Thyroid gland (tissue), 4 donors: ENCODE measurements around the gene CIDEA. TPM values are rescaled to one million over a fixed set of nuclear protein-coding genes. Genes with fewer than 3 reads are reported as not detected.

Experiments
- DNase-seq, 2 donors: peaks; one replicate each; pipeline ENCODE4 v3.0.0-alpha.2; 2019
- H3K27ac ChIP-seq, 3 donors: fragments of 200-600 bp; sonication (generic); 1 replicate in 2 of 3; 2 replicates in 1 of 3; pipeline ENCODE4 v1.5.1; 2016 to 2019; ENCODE audit warnings: mild to moderate bottlenecking in 1 of 3, moderate library complexity in 1 of 3
- H3K27me3 ChIP-seq: fragments of 200-600 bp; sonication (generic); one replicate; pipeline ENCODE4 v1.5.1; 2019
- H3K36me3 ChIP-seq, 2 donors: fragments of 200-600 bp; sonication (generic); one replicate each; pipeline ENCODE4 v1.5.1; 2016 to 2019
- H3K4me1 ChIP-seq, 2 donors: fragments of 200-600 bp; sonication (generic); one replicate each; pipeline ENCODE4 v1.5.1; 2017 to 2019
- H3K4me3 ChIP-seq, 3 donors: fragments of 200-600 bp; sonication (generic); replicated peaks in 1 of 3; 1 replicate in 2 of 3; 2 replicates in 1 of 3; pipeline ENCODE4 v1.5.1; 2016; ENCODE audit warnings: mild to moderate bottlenecking in 1 of 3
- H3K9me3 ChIP-seq: fragments of 200-600 bp; sonication (generic); one replicate; pipeline ENCODE4 v1.5.1; 2017
- CTCF ChIP-seq, 6 experiments: fragments of 200-600 bp in 3 of 6; fragments of 450-650 bp in 3 of 6; sonication (generic) in 3 of 6; IDR thresholded peaks; one replicate each; pipeline ENCODE4 v1.5.1; 2016 to 2019; ENCODE audit warnings: antibody characterized with exemption in 6 of 6, mild to moderate bottlenecking in 2 of 6, inconsistent platforms in 1 of 6, moderate library complexity in 1 of 6
- POLR2A ChIP-seq, 2 donors: fragments of 450-650 bp; IDR thresholded peaks; one replicate each; pipeline ENCODE4 v1.6.1; 2017; ENCODE audit warnings: antibody characterized with exemption in 2 of 2, mild to moderate bottlenecking in 2 of 2, moderate library complexity in 1 of 2
- WGBS, 2 donors: methylation state at CpG; one replicate each; pipeline ENCODE4 v1.1.5; 2017; 5-methylcytosine and 5-hydroxymethylcytosine counted together
- intact Hi-C: fragments of 100-400 bp; cut with DNase I; formaldehyde crosslinking; loops from one replicate; pipeline ENCODE4 v1.15.1; 2023
- small RNA-seq: library from RNA; depleted of rRNA; stranded (forward); fragments of <200 nt; gene quantifications from one replicate; pipeline ENCODE3, GENCODE V24; 2016
- total RNA-seq, 4 donors: library from RNA; depleted of rRNA; stranded (reverse); fragments of >200 nt; gene quantifications; one replicate each; pipeline ENCODE4 v1.2.3, GENCODE V29; 2016

Gene CIDEA
- total RNA-seq, 4 donors from 2014 or later: 0.67 TPM; not detected in 3

- Histone ChIP-seq H3K4me1 (peaks cover 7 to 25% of the 10 kb centered on the region in 2 donors), H3K27me3 (no peaks in the 10 kb centered on the region), H3K9me3 (no peaks in the 10 kb centered on the region), H3K4me3 (no peak overlapping the region), H3K27ac (no peak overlapping the region), H3K36me3 (peaks cover 35 to 40% of the 10 kb centered on the region in 2 donors)
- intact Hi-C loops: loop anchor here (5.0 kb wide), 1 partner anchor 42 kb away; no protein-coding TSS in a partner anchor
- TF ChIP-seq POLR2A (IDR thresholded peaks at IDR 0.05): no peak
- no peak for TF ChIP-seq CTCF (IDR thresholded peaks at IDR 0.05)
- WGBS, 2 donors: 96 to 97% methylated on average over 25 to 29 of the region's 29 CpGs
- no peak for DNase-seq
Measured at GRCh38 chr18:12325726-12326245, 71.6 kb downstream of the CIDEA start.

- Histone ChIP-seq H3K4me1 (peaks cover 0 to 14% of the 10 kb centered on the region in 2 donors), H3K4me3 (no peak overlapping the region), H3K9me3 (no peaks in the 10 kb centered on the region), H3K36me3 (peaks cover 35 to 40% of the 10 kb centered on the region in 2 donors), H3K27ac (no peak overlapping the region), H3K27me3 (no peaks in the 10 kb centered on the region)
- no peak for DNase-seq
- intact Hi-C loops: loop anchor here (5.0 kb wide), 1 partner anchor 40 kb away; no protein-coding TSS in a partner anchor
- WGBS, 2 donors: 88 to 93% methylated on average over 8 to 12 of the region's 12 CpGs
- no peak for TF ChIP-seq POLR2A (IDR thresholded peaks at IDR 0.05)
- no peak for TF ChIP-seq CTCF (IDR thresholded peaks at IDR 0.05)
Measured at GRCh38 chr18:12326711-12327460, 72.7 kb downstream of the CIDEA start.

Small RNA genes lying within 50 kb of the gene (small RNA-seq; reads per million reads assigned to genes)
- gene RNU6-170P: not detected

Other genes with a start within 250 kb of the CIDEA start
- gene ANKRD62, start 160.5 kb upstream of the CIDEA start, total RNA-seq: under 1 TPM in 1 of 4 donors, not detected in 3; 0.13 TPM
- 100 to 1,000 TPM in 3 of 4 donors, 10 to 100 TPM in 1; 91.9 to 157 (median 124) TPM for gene TUBB6, start 53.9 kb downstream of the CIDEA start, total RNA-seq
- 10 to 100 TPM; 60.9 to 92.4 (median 84.7) TPM for gene AFG3L2, start 122.9 kb downstream of the CIDEA start, total RNA-seq
- gene PRELID3A, start 153.6 kb downstream of the CIDEA start, total RNA-seq: 1 to 10 TPM; 1.6 to 6.2 (median 3.2) TPM